WERI-Rb-1 (cell line): Measurements from ENCODE around the gene SMAD2.

Experiments used
- DNase-seq: peaks from one replicate; pipeline ENCODE4 v3.0.0-alpha.2; 2020
- H3K27ac ChIP-seq: fragments of 250-450 bp; sonication (Bioruptor Pico); 2 replicates; pipeline ENCODE4 v1.5.1; 2020; ENCODE audit warnings: mild to moderate bottlenecking, moderate library complexity
- H3K27me3 ChIP-seq: fragments of 250-450 bp; sonication (Bioruptor Pico); 2 replicates; pipeline ENCODE4 v1.5.1; 2021; ENCODE audit warnings: mild to moderate bottlenecking, low read depth, moderate library complexity; ENCODE audit not compliant: insufficient read depth, severe bottlenecking
- H3K36me3 ChIP-seq: fragments of 250-450 bp; sonication (Bioruptor Pico); 2 replicates; pipeline ENCODE4 v1.5.1; 2020; ENCODE audit warnings: mild to moderate bottlenecking, moderate library complexity
- H3K4me3 ChIP-seq: 2 replicates; pipeline ENCODE4 v1.5.1; 2011; ENCODE audit warnings: low read depth, mild to moderate bottlenecking, control low read depth, low read length
- H3K9me3 ChIP-seq: fragments of 250-450 bp; sonication (Bioruptor Pico); 2 replicates; pipeline ENCODE4 v1.5.1; 2021; ENCODE audit warnings: mild to moderate bottlenecking, moderate library complexity; ENCODE audit not compliant: severe bottlenecking
- CTCF ChIP-seq: IDR thresholded peaks from 2 replicates; pipeline ENCODE4 v1.5.1; 2011; ENCODE audit warnings: low read depth, mild to moderate bottlenecking, control low read depth, inconsistent platforms, low read length

SMAD2 gene

GRCh38 chr18:47788621-47789020, 141.8 kb downstream of the SMAD2 start:
- no peaks in the 10 kb centered on the region for H3K27me3 ChIP-seq
- DNase-seq = no peak
- no peak for TF ChIP-seq CTCF
- H3K9me3 ChIP-seq = peaks cover 14% of the 10 kb centered on the region
- H3K27ac ChIP-seq = no peak overlapping the region
- no peak overlapping the region for H3K4me3 ChIP-seq
- H3K36me3 ChIP-seq = no peaks in the 10 kb centered on the region

- Histone ChIP-seq H3K4me3 (no peak overlapping the region), H3K27me3 (no peaks in the 10 kb centered on the region), H3K36me3 (no peaks in the 10 kb centered on the region), H3K27ac (no peak overlapping the region), H3K9me3 (peaks cover 16% of the 10 kb centered on the region)
- DNase-seq = no peak
- no peak for TF ChIP-seq CTCF
Observed at GRCh38 chr18:47781561-47781960, 148.9 kb downstream of the SMAD2 start.

- Histone ChIP-seq H3K27me3 (no peaks in the 10 kb centered on the region), H3K9me3 (peaks cover 12% of the 10 kb centered on the region), H3K4me3 (no peak overlapping the region), H3K36me3 (no peaks in the 10 kb centered on the region), H3K27ac (no peak overlapping the region)
- no peak for TF ChIP-seq CTCF
- DNase-seq = no peak
Observed at GRCh38 chr18:47780011-47780725, 150.3 kb downstream of the SMAD2 start.

- H3K27me3 ChIP-seq = no peaks in the 10 kb centered on the region
- peaks cover 8% of the 10 kb centered on the region for H3K9me3 ChIP-seq
- no peak for TF ChIP-seq CTCF
- no peak overlapping the region for H3K4me3 ChIP-seq
- no peak for DNase-seq
- no peak overlapping the region for H3K27ac ChIP-seq
- H3K36me3 ChIP-seq = no peaks in the 10 kb centered on the region
Observed at GRCh38 chr18:47779381-47779780, 151.1 kb downstream of the SMAD2 start.

- no peak overlapping the region for H3K27ac ChIP-seq
Observed at GRCh38 chr18:47777626-47778025, 152.8 kb downstream of the SMAD2 start.

More at GRCh38 chr18:47777626-47778025, 152.8 kb downstream of the SMAD2 start:
- H3K4me3 ChIP-seq = no peak overlapping the region
- DNase-seq = no peak
- H3K27me3 ChIP-seq = no peaks in the 10 kb centered on the region
- H3K9me3 ChIP-seq = no peaks in the 10 kb centered on the region
- no peaks in the 10 kb centered on the region for H3K36me3 ChIP-seq
- TF ChIP-seq CTCF = no peak
